K562 (cell line): ENCODE results near the gene PRPF6. TPM values are rescaled to one million over a fixed set of nuclear protein-coding genes. Genes with fewer than 3 reads are reported as not detected.

Experiments
- C11orf30 ChIP-seq: fragments of 450-650 bp; IDR thresholded peaks from 2 replicates; pipeline ENCODE4 v1.6.1; 2016; ENCODE audit warnings: low read depth, mild to moderate bottlenecking
- CCNT2 ChIP-seq: IDR thresholded peaks from 2 replicates; pipeline ENCODE4 v1.6.1; 2011; ENCODE audit warnings: borderline replicate concordance, low read depth, mild to moderate bottlenecking, moderate library complexity, mixed read lengths, low read length; ENCODE audit not compliant: insufficient read length; ENCODE audit errors: extremely low read depth
- HDAC8 ChIP-seq: fragments of 450-650 bp; IDR thresholded peaks from 2 replicates; pipeline ENCODE4 v1.6.1; 2016; ENCODE audit warnings: mild to moderate bottlenecking, missing genetic modification characterization, moderate library complexity, missing compliant biosample characterization
- KDM5B ChIP-seq: fragments of 200-600 bp; sonication (generic); IDR thresholded peaks from 2 replicates; pipeline ENCODE4 v1.6.1; 2012; ENCODE audit warnings: low read depth, mild to moderate bottlenecking, moderate library complexity, low read length, control low read depth, inconsistent platforms; ENCODE audit not compliant: insufficient replicate concordance
- PHF8 ChIP-seq: fragments of 200-600 bp; sonication (generic); IDR thresholded peaks from 2 replicates; pipeline ENCODE4 v1.6.1; 2012; ENCODE audit warnings: mixed run types, mild to moderate bottlenecking, inconsistent platforms, low read length, moderate library complexity, borderline replicate concordance
- PHTF2 ChIP-seq: fragments of 250-450 bp; sonication (Bioruptor Pico); IDR thresholded peaks from 2 replicates; pipeline ENCODE4 v1.5.0; 2021; ENCODE audit warnings: mild to moderate bottlenecking
- ZNF263 ChIP-seq: sonication (generic); formaldehyde crosslinking; IDR thresholded peaks from 2 replicates; pipeline ENCODE4 v1.8.0; 2022; ENCODE audit warnings: mild to moderate bottlenecking, missing genetic modification reagents, borderline replicate concordance
- ZSCAN29 ChIP-seq: fragments of 450-650 bp; IDR thresholded peaks from 2 replicates; pipeline ENCODE4 v1.6.1; 2017
- polyA plus RNA-seq, 8 experiments: library from polyadenylated mRNA; depleted of rRNA in 4 of 8; stranded (reverse) in 5 of 8; unstranded in 3 of 8; fragments of >200 nt; fragmentation: Nextera tagmentation in 2 of 8; fragmentation: Illumina TruSeq in 1 of 8; extraction: Ambion mirVana in 2 of 8; extraction: Trizol in 1 of 8; gene quantifications; 2 replicates each; pipeline versions ENCODE4 v1.2.1 to v1.2.3, GENCODE V29; 2011 to 2014; ENCODE audit warnings: inconsistent platforms in 1 of 8, missing spikeins in 1 of 8
- total RNA-seq, 7 experiments: library from RNA; depleted of rRNA in 6 of 7; stranded (reverse); fragments of >200 nt in 6 of 7; fragmentation: Illumina TruSeq in 2 of 7; extraction: Trizol in 2 of 7; gene quantifications; 2 replicates each; pipeline versions ENCODE4 v1.2.1 to v1.2.3, GENCODE V29; 2011 to 2021; ENCODE audit warnings: low replicate concordance in 1 of 7
- TF ChIP-seq, protein P1 (sequence below): sonication (generic); formaldehyde crosslinking; IDR thresholded peaks from 2 replicates; pipeline ENCODE4 v1.8.0; 2022; ENCODE audit warnings: mild to moderate bottlenecking, missing genetic modification reagents
- TF ChIP-seq, protein P2 (sequence below): fragments of 450-650 bp; IDR thresholded peaks from 2 replicates; pipeline ENCODE4 v1.6.1; 2016; ENCODE audit warnings: low read depth
- TF ChIP-seq, protein P3 (sequence below): conservative IDR thresholded peaks from 2 replicates; pipeline ENCODE4 v1.6.1; 2011; ENCODE audit warnings: low read depth, mild to moderate bottlenecking, low read length; ENCODE audit not compliant: control insufficient read depth

PRPF6 gene
- total and polyA plus RNA-seq, 9 of the 15 experiments (the other 6 are each of a cell fraction or from before 2014, with no cell fraction given), result 4.2 to 83.2 (median 59.9) TPM

DNA sequence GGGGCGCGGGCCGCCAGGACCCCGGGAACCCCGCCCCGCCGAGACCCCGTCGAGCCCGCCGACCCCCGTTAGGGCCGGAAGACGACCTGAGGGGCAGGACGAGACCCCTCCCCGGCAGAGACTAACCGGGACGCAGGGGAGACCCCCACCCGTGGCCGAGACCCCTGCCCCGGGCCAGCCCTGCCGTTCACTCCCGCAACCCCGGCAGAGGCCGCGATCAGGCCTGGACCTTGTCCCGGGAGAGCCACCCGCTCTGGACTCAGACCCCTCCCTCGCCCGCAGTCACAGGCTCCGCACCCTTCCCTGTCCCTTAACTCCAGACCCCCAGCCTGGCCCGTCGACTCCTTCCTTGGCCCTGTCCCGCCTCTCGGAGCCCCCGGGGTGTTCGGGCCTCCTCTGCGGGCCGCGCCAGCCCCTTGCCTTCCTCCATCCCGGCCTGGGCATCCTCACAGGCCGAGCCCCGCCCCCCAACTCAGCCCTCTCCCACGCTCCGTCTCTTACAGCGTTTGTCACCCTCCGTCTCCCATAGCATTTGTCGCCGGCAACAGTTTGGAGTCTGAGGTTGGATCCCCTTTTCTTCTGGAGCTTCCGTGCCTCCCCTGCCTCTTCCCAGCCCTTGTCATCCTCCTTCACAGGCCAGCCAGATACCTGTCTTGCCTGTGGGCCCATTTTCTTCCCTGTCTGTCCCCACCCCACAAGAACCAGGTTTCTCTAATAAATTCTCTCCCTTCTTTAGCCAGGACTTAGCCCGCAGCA is 82.6 kb downstream of the PRPF6 start (continued):
- TF ChIP-seq, protein P1, sequence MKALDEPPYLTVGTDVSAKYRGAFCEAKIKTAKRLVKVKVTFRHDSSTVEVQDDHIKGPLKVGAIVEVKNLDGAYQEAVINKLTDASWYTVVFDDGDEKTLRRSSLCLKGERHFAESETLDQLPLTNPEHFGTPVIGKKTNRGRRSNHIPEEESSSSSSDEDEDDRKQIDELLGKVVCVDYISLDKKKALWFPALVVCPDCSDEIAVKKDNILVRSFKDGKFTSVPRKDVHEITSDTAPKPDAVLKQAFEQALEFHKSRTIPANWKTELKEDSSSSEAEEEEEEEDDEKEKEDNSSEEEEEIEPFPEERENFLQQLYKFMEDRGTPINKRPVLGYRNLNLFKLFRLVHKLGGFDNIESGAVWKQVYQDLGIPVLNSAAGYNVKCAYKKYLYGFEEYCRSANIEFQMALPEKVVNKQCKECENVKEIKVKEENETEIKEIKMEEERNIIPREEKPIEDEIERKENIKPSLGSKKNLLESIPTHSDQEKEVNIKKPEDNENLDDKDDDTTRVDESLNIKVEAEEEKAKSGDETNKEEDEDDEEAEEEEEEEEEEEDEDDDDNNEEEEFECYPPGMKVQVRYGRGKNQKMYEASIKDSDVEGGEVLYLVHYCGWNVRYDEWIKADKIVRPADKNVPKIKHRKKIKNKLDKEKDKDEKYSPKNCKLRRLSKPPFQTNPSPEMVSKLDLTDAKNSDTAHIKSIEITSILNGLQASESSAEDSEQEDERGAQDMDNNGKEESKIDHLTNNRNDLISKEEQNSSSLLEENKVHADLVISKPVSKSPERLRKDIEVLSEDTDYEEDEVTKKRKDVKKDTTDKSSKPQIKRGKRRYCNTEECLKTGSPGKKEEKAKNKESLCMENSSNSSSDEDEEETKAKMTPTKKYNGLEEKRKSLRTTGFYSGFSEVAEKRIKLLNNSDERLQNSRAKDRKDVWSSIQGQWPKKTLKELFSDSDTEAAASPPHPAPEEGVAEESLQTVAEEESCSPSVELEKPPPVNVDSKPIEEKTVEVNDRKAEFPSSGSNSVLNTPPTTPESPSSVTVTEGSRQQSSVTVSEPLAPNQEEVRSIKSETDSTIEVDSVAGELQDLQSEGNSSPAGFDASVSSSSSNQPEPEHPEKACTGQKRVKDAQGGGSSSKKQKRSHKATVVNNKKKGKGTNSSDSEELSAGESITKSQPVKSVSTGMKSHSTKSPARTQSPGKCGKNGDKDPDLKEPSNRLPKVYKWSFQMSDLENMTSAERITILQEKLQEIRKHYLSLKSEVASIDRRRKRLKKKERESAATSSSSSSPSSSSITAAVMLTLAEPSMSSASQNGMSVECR, result peak; percentile 53; the same call in 1 of the 2 replicates
- no peak for TF ChIP-seq ZSCAN29
- TF ChIP-seq PHTF2, result no peak
- no peak for TF ChIP-seq CCNT2
- TF ChIP-seq, protein P2, sequence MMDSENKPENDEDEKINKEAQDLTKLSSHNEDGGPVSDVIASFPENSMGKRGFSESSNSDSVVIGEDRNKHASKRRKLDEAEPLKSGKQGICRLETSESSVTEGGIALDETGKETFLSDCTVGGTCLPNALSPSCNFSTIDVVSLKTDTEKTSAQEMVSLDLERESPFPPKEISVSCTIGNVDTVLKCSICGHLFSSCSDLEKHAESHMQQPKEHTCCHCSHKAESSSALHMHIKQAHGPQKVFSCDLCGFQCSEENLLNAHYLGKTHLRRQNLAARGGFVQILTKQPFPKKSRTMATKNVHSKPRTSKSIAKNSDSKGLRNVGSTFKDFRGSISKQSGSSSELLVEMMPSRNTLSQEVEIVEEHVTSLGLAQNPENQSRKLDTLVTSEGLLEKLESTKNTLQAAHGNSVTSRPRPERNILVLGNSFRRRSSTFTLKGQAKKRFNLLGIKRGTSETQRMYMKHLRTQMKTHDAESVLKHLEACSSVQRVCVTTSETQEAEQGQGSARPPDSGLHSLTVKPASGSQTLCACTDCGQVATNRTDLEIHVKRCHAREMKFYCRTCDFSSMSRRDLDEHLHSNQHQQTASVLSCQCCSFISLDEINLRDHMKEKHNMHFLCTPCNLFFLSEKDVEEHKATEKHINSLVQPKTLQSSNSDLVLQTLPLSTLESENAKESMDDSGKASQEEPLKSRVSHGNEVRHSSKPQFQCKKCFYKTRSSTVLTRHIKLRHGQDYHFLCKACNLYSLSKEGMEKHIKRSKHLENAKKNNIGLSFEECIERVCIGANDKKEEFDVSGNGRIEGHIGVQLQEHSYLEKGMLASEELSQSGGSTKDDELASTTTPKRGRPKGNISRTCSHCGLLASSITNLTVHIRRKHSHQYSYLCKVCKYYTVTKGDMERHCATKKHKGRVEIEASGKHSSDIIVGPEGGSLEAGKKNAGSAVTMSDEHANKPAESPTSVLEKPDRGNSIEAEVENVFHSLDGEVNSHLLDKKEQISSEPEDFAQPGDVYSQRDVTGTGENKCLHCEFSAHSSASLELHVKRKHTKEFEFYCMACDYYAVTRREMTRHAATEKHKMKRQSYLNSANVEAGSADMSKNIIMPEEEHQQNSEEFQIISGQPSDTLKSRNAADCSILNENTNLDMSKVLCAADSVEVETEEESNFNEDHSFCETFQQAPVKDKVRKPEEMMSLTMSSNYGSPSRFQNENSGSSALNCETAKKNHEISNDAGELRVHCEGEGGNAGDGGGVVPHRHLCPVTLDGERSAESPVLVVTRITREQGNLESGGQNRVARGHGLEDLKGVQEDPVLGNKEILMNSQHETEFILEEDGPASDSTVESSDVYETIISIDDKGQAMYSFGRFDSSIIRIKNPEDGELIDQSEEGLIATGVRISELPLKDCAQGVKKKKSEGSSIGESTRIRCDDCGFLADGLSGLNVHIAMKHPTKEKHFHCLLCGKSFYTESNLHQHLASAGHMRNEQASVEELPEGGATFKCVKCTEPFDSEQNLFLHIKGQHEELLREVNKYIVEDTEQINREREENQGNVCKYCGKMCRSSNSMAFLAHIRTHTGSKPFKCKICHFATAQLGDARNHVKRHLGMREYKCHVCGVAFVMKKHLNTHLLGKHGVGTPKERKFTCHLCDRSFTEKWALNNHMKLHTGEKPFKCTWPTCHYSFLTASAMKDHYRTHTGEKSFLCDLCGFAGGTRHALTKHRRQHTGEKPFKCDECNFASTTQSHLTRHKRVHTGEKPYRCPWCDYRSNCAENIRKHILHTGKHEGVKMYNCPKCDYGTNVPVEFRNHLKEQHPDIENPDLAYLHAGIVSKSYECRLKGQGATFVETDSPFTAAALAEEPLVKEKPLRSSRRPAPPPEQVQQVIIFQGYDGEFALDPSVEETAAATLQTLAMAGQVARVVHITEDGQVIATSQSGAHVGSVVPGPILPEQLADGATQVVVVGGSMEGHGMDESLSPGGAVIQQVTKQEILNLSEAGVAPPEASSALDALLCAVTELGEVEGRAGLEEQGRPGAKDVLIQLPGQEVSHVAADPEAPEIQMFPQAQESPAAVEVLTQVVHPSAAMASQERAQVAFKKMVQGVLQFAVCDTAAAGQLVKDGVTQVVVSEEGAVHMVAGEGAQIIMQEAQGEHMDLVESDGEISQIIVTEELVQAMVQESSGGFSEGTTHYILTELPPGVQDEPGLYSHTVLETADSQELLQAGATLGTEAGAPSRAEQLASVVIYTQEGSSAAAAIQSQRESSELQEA, result no peak
- TF ChIP-seq, protein P3, sequence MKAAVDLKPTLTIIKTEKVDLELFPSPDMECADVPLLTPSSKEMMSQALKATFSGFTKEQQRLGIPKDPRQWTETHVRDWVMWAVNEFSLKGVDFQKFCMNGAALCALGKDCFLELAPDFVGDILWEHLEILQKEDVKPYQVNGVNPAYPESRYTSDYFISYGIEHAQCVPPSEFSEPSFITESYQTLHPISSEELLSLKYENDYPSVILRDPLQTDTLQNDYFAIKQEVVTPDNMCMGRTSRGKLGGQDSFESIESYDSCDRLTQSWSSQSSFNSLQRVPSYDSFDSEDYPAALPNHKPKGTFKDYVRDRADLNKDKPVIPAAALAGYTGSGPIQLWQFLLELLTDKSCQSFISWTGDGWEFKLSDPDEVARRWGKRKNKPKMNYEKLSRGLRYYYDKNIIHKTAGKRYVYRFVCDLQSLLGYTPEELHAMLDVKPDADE, result 0 out of 2 replicates have a peak, but pooled peaks have one; percentile 16
- 0 out of 2 replicates have a peak, but pooled peaks have one; percentile 19 for TF ChIP-seq ZNF263 (CRISPR knock-in tag)
- TF ChIP-seq KDM5B, result peak; percentile 26
- no peak for TF ChIP-seq HDAC8 (tag)
- no peak for TF ChIP-seq PHF8
- no peak for TF ChIP-seq C11orf30
